Measurements from ENCODE around the gene EEF1G.

- TF ChIP-seq POLR2A (IDR thresholded peaks at IDR 0.05) (no peak), POLR2AphosphoS5 (IDR thresholded peaks at IDR 0.05) (no peak)
- TF ChIP-seq, protein P1, sequence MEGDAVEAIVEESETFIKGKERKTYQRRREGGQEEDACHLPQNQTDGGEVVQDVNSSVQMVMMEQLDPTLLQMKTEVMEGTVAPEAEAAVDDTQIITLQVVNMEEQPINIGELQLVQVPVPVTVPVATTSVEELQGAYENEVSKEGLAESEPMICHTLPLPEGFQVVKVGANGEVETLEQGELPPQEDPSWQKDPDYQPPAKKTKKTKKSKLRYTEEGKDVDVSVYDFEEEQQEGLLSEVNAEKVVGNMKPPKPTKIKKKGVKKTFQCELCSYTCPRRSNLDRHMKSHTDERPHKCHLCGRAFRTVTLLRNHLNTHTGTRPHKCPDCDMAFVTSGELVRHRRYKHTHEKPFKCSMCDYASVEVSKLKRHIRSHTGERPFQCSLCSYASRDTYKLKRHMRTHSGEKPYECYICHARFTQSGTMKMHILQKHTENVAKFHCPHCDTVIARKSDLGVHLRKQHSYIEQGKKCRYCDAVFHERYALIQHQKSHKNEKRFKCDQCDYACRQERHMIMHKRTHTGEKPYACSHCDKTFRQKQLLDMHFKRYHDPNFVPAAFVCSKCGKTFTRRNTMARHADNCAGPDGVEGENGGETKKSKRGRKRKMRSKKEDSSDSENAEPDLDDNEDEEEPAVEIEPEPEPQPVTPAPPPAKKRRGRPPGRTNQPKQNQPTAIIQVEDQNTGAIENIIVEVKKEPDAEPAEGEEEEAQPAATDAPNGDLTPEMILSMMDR (IDR thresholded peaks at IDR 0.05), result no peak
Measured at GRCh38 chr11:62592989-62593421, 19.3 kb upstream of the EEF1G start.
